Stimulated activated naive B cell treated with anti-CD40 and anti-IgM and Interleukin-4, amounts not matched to agents 10 μg/mL and 1 μg/mL and 100 μg/mL, for 72 hours (primary cell): ENCODE measurements around the gene PPP3CA.
A peak's percentile ranks its signal among the peaks of the same experiment; 100 is the strongest.
"Not testable (repeated sequence)": the region's sequence is repeated elsewhere in the genome, so short reads cannot be mapped to it uniquely, and the experiment has no call there.

ENCODE experiments used
- ATAC-seq, 2 donors: fragments of 150-1000 bp; cut with Tn5 transposase; replicated peaks; 2 replicates each; pipeline ENCODE4 v1.10.0; 2021; ENCODE audit warnings: moderate library complexity in 1 of 2
- DNase-seq: peaks from one replicate; pipeline ENCODE4 v3.0.0; 2021
- H3K27ac Mint-ChIP-seq: one replicate; pipeline ENCODE4 v1.8.0; 2022; ENCODE audit warnings: mild to moderate bottlenecking, mixed read lengths
- H3K27me3 Mint-ChIP-seq, 2 donors: one replicate each; pipeline ENCODE4 v1.8.0; 2022; ENCODE audit warnings: mixed read lengths in 2 of 2
- H3K36me3 Mint-ChIP-seq, 2 donors: one replicate each; pipeline ENCODE4 v1.8.0; 2022; ENCODE audit warnings: mixed read lengths in 2 of 2, mild to moderate bottlenecking in 1 of 2
- H3K4me1 Mint-ChIP-seq, 2 donors: one replicate each; pipeline ENCODE4 v1.8.0; 2022; ENCODE audit warnings: mixed read lengths in 2 of 2, mild to moderate bottlenecking in 1 of 2
- H3K4me3 Mint-ChIP-seq, 2 donors: one replicate each; pipeline ENCODE4 v1.8.0; 2022; ENCODE audit warnings: mild to moderate bottlenecking in 2 of 2, mixed read lengths in 2 of 2, moderate library complexity in 1 of 2
- H3K9me3 Mint-ChIP-seq, 2 donors: one replicate each; pipeline ENCODE4 v1.8.0; 2022; ENCODE audit warnings: mixed read lengths in 2 of 2, mild to moderate bottlenecking in 1 of 2

Gene PPP3CA

GRCh38 chr4:101188906-101189305, 158.4 kb downstream of the PPP3CA start:
- ATAC-seq (no peak), DNase-seq (no peak)
- Mint-ChIP-seq H3K4me3 (no peak overlapping the region), H3K9me3 (no peaks in the 10 kb centered on the region), H3K27me3 (no peaks in the 10 kb centered on the region), H3K27ac (no peak overlapping the region), H3K36me3 (peaks cover 4 to 15% of the 10 kb centered on the region in 2 donors), H3K4me1 (peaks cover 25 to 53% of the 10 kb centered on the region in 2 donors)

- Mint-ChIP-seq H3K36me3 (peaks cover 10 to 19% of the 10 kb centered on the region in 2 donors), H3K4me3 (no peak overlapping the region), H3K27ac (no peak overlapping the region), H3K4me1 (peaks cover 30 to 59% of the 10 kb centered on the region in 2 donors), H3K27me3 (no peaks in the 10 kb centered on the region), H3K9me3 (peaks cover 0 to 3% of the 10 kb centered on the region in 2 donors)
- DNase-seq (no peak), ATAC-seq (no peak)
Measured at GRCh38 chr4:101187841-101188240, 159.5 kb downstream of the PPP3CA start.

GRCh38 chr4:101186567-101187184, 160.7 kb downstream of the PPP3CA start:
- Mint-ChIP-seq H3K27me3 (no peaks in the 10 kb centered on the region), H3K4me3 (no peak overlapping the region), H3K9me3 (peaks cover 0 to 9% of the 10 kb centered on the region in 2 donors), H3K27ac (no peak overlapping the region), H3K4me1 (peaks cover 29 to 55% of the 10 kb centered on the region in 2 donors), H3K36me3 (peaks cover 18 to 23% of the 10 kb centered on the region in 2 donors)
- peak; percentile 61 to 62 for ATAC-seq
- DNase-seq: no peak

GRCh38 chr4:101184668-101185067, 162.7 kb downstream of the PPP3CA start:
- peaks cover 17 to 24% of the 10 kb centered on the region in 2 donors for H3K36me3 Mint-ChIP-seq
- H3K4me1 Mint-ChIP-seq: peaks cover 26 to 44% of the 10 kb centered on the region in 2 donors
- H3K9me3 Mint-ChIP-seq: peaks cover 0 to 9% of the 10 kb centered on the region in 2 donors
- no peak for DNase-seq
- no peak for ATAC-seq
- H3K4me3 Mint-ChIP-seq: no peak overlapping the region
- H3K27me3 Mint-ChIP-seq: no peaks in the 10 kb centered on the region
- H3K27ac Mint-ChIP-seq: no peak overlapping the region

GRCh38 chr4:101183666-101184373, 163.5 kb downstream of the PPP3CA start:
- Mint-ChIP-seq H3K27me3 (no peaks in the 10 kb centered on the region), H3K27ac (no peak overlapping the region), H3K4me3 (no peak overlapping the region), H3K4me1 (peaks cover 25 to 44% of the 10 kb centered on the region in 2 donors), H3K9me3 (peaks cover 0 to 10% of the 10 kb centered on the region in 2 donors), H3K36me3 (peaks cover 16 to 24% of the 10 kb centered on the region in 2 donors)
- ATAC-seq: peak in 1 of 2 donors; percentile 45
- DNase-seq: no peak

- H3K9me3 Mint-ChIP-seq: peaks cover 0 to 10% of the 10 kb centered on the region in 2 donors
- ATAC-seq: peak; percentile 47 to 58
- DNase-seq: no peak
- peaks cover 18 to 28% of the 10 kb centered on the region in 2 donors for H3K36me3 Mint-ChIP-seq
- H3K27me3 Mint-ChIP-seq: no peaks in the 10 kb centered on the region
- no peak overlapping the region for H3K27ac Mint-ChIP-seq
- no peak overlapping the region for H3K4me3 Mint-ChIP-seq
- H3K4me1 Mint-ChIP-seq: peaks cover 30 to 50% of the 10 kb centered on the region in 2 donors
Measured at GRCh38 chr4:101183221-101183620, 164.1 kb downstream of the PPP3CA start.

GRCh38 chr4:101182688-101183087, 164.6 kb downstream of the PPP3CA start:
- not testable (repeated sequence) for DNase-seq, H3K27ac Mint-ChIP-seq, H3K4me3 Mint-ChIP-seq, H3K27me3 Mint-ChIP-seq, ATAC-seq
- Mint-ChIP-seq H3K9me3 (peaks cover 0 to 10% of the 10 kb centered on the region in 2 donors), H3K4me1 (peaks cover 28 to 50% of the 10 kb centered on the region in 2 donors), H3K36me3 (peaks cover 18 to 28% of the 10 kb centered on the region in 2 donors)

GRCh38 chr4:101178731-101179130, 168.6 kb downstream of the PPP3CA start:
- peaks cover 30 to 51% of the 10 kb centered on the region in 2 donors for H3K4me1 Mint-ChIP-seq
- H3K36me3 Mint-ChIP-seq: peaks cover 21 to 30% of the 10 kb centered on the region in 2 donors
- no peak for DNase-seq
- no peak overlapping the region for H3K4me3 Mint-ChIP-seq
- H3K27ac Mint-ChIP-seq: no peak overlapping the region
- peaks cover 0 to 10% of the 10 kb centered on the region in 2 donors for H3K9me3 Mint-ChIP-seq
- no peak for ATAC-seq
- H3K27me3 Mint-ChIP-seq: no peaks in the 10 kb centered on the region

GRCh38 chr4:101177154-101177553, 170.2 kb downstream of the PPP3CA start:
- H3K36me3 Mint-ChIP-seq: peaks cover 8 to 17% of the 10 kb centered on the region in 2 donors
- DNase-seq (no peak), ATAC-seq (no peak)
- no peak overlapping the region for H3K27ac Mint-ChIP-seq
- peaks cover 0 to 1% of the 10 kb centered on the region in 2 donors for H3K9me3 Mint-ChIP-seq
- no peak overlapping the region for H3K4me3 Mint-ChIP-seq
- H3K4me1 Mint-ChIP-seq: peaks cover 27 to 47% of the 10 kb centered on the region in 2 donors
- H3K27me3 Mint-ChIP-seq: no peaks in the 10 kb centered on the region

GRCh38 chr4:101175896-101176676, 171.2 kb downstream of the PPP3CA start:
- Mint-ChIP-seq H3K4me1 (peaks cover 30 to 53% of the 10 kb centered on the region in 2 donors), H3K9me3 (peaks cover 0 to 1% of the 10 kb centered on the region in 2 donors), H3K4me3 (no peak overlapping the region), H3K36me3 (peaks cover 6 to 10% of the 10 kb centered on the region in 2 donors), H3K27me3 (no peaks in the 10 kb centered on the region), H3K27ac (peak overlapping the region; percentile 65)
- ATAC-seq (peak; percentile 89 to 92), DNase-seq (no peak)

- Mint-ChIP-seq H3K27me3 (no peaks in the 10 kb centered on the region), H3K27ac (peak overlapping the region; percentile 25), H3K9me3 (peaks cover 0 to 1% of the 10 kb centered on the region in 2 donors), H3K4me1 (peaks cover 30 to 59% of the 10 kb centered on the region in 2 donors), H3K36me3 (peaks cover 6 to 10% of the 10 kb centered on the region in 2 donors), H3K4me3 (no peak overlapping the region)
- DNase-seq (no peak), ATAC-seq (no peak)
Measured at GRCh38 chr4:101174679-101175345, 172.5 kb downstream of the PPP3CA start.

- DNase-seq (no peak), ATAC-seq (no peak)
- no peak overlapping the region for H3K27ac Mint-ChIP-seq
- H3K27me3 Mint-ChIP-seq: no peaks in the 10 kb centered on the region
- no peaks in the 10 kb centered on the region for H3K9me3 Mint-ChIP-seq
- H3K4me3 Mint-ChIP-seq: no peak overlapping the region
- H3K4me1 Mint-ChIP-seq: peaks cover 23 to 49% of the 10 kb centered on the region in 2 donors
- peaks cover 4 to 5% of the 10 kb centered on the region in 2 donors for H3K36me3 Mint-ChIP-seq
Measured at GRCh38 chr4:101172369-101172768, 175.0 kb downstream of the PPP3CA start.

- no peak for DNase-seq
Measured at GRCh38 chr4:101171747-101172146, 175.6 kb downstream of the PPP3CA start.

More at GRCh38 chr4:101171747-101172146, 175.6 kb downstream of the PPP3CA start:
- H3K9me3 Mint-ChIP-seq: no peaks in the 10 kb centered on the region
- peaks cover 23 to 44% of the 10 kb centered on the region in 2 donors for H3K4me1 Mint-ChIP-seq
- no peak overlapping the region for H3K4me3 Mint-ChIP-seq
- H3K27ac Mint-ChIP-seq: no peak overlapping the region
- ATAC-seq: no peak
- peaks cover 4 to 5% of the 10 kb centered on the region in 2 donors for H3K36me3 Mint-ChIP-seq
- H3K27me3 Mint-ChIP-seq: no peaks in the 10 kb centered on the region
